Endothelial cell of umbilical vein (primary cell): ENCODE results near the gene ATOSA. TPM values are rescaled to one million over a fixed set of nuclear protein-coding genes. Genes with fewer than 3 reads are reported as not detected.

Source experiments
- BruUV-seq: library from RNA; stranded (reverse); fragments of 400-500 nt; replicated peaks from 2 replicates; lab custom pipeline; 2021; lab: Mats Ljungman, UMichigan
- CTCF ChIA-PET: fragments of 300-600, 350-600 bp; sonication (Branson Sonifier 250); formaldehyde crosslinking; loops from one replicate; lab custom pipeline; 2021; ENCODE audit warnings: antibody characterized with exemption, inconsistent platforms; lab: Charles Lee
- POLR2A ChIA-PET: fragments of 300-600, 350-600 bp; sonication (Branson Sonifier 250); formaldehyde crosslinking; loops from one replicate; lab custom pipeline; 2021; ENCODE audit warnings: antibody characterized with exemption, inconsistent platforms; lab: Charles Lee
- DNase-seq: peaks from one replicate; pipeline ENCODE4 v3.0.0-alpha.2; 2011; ENCODE audit warnings: low read depth, low spot score
- FAIRE-seq: peaks from 2 replicates; lab custom pipeline; 2011; peaks lifted over from hg19 to GRCh38; lab: Jason Lieb, UNC
- H2AFZ ChIP-seq: 2 replicates; pipeline ENCODE4 v1.6.0; 2012; ENCODE audit warnings: low read depth, low read length, control low read depth, inconsistent platforms
- H3K27ac ChIP-seq: 2 replicates; pipeline ENCODE4 v1.5.1; 2011; ENCODE audit warnings: low read depth, mild to moderate bottlenecking, control low read depth, low read length, moderate library complexity; ENCODE audit not compliant: insufficient read depth
- H3K27me3 ChIP-seq, 2 experiments: 2 replicates each; pipeline versions ENCODE4 v1.6.0 to v1.6.1; 2011; ENCODE audit warnings: low read length in 2 of 2, mixed read lengths in 1 of 2; ENCODE audit not compliant: control insufficient read depth in 2 of 2, insufficient read depth in 2 of 2
- H3K36me3 ChIP-seq, 2 experiments: 2 replicates in 1 of 2; 3 replicates in 1 of 2; pipeline ENCODE4 v1.5.1; 2011; ENCODE audit warnings: low read length in 2 of 2, mild to moderate bottlenecking in 1 of 2, moderate library complexity in 1 of 2; ENCODE audit not compliant: control insufficient read depth in 2 of 2, insufficient read depth in 2 of 2; ENCODE audit errors: extremely low read depth in 1 of 2
- H3K4me1 ChIP-seq: 3 replicates; pipeline ENCODE4 v1.5.1; 2011; ENCODE audit warnings: mild to moderate bottlenecking, low read length; ENCODE audit not compliant: control insufficient read depth, insufficient read depth; ENCODE audit errors: extremely low read depth
- H3K4me2 ChIP-seq: 2 replicates; pipeline ENCODE4 v1.6.1; 2011; ENCODE audit warnings: low read length, control low read depth, mixed read lengths; ENCODE audit not compliant: insufficient read depth
- H3K4me3 ChIP-seq, 3 experiments: fragments of 200-600 bp in 1 of 3; sonication (generic), shearing (Covaris generic) in 1 of 3; replicated peaks in 1 of 3; 2 replicates each; pipeline ENCODE4 v1.5.1; 2011 to 2016; ENCODE audit warnings: control low read depth in 3 of 3, low read length in 3 of 3, mild to moderate bottlenecking in 2 of 3, inconsistent platforms in 1 of 3, low read depth in 1 of 3, moderate library complexity in 1 of 3; ENCODE audit not compliant: insufficient read depth in 1 of 3
- H3K79me2 ChIP-seq: 2 replicates; pipeline ENCODE4 v1.6.0; 2012; ENCODE audit warnings: low read length, inconsistent platforms; ENCODE audit not compliant: control insufficient read depth, insufficient read depth
- H3K9ac ChIP-seq: replicated peaks from 2 replicates; pipeline ENCODE3; 2011; ENCODE audit warnings: low read length, control low read depth; ENCODE audit not compliant: insufficient read depth; ENCODE audit errors: extremely low read depth
- H3K9me1 ChIP-seq: replicated peaks from 3 replicates; pipeline ENCODE4 v1.6.0; 2011; ENCODE audit warnings: mild to moderate bottlenecking, low read length; ENCODE audit not compliant: control insufficient read depth, insufficient read depth; ENCODE audit errors: extremely low read depth
- H3K9me3 ChIP-seq: replicated peaks from 2 replicates; pipeline ENCODE4 v1.5.1; 2012; ENCODE audit warnings: low read length, inconsistent platforms; ENCODE audit not compliant: control insufficient read depth, insufficient read depth
- H4K20me1 ChIP-seq: replicated peaks from 2 replicates; pipeline ENCODE3; 2011; ENCODE audit warnings: mild to moderate bottlenecking, low read length; ENCODE audit not compliant: control insufficient read depth, insufficient read depth; ENCODE audit errors: extremely low read depth
- EZH2 ChIP-seq: IDR thresholded peaks from 2 replicates; pipeline ENCODE4 v1.6.1; 2012; ENCODE audit warnings: borderline replicate concordance, low read depth, mild to moderate bottlenecking, moderate library complexity, low read length, inconsistent platforms; ENCODE audit not compliant: severe bottlenecking
- FOS ChIP-seq: IDR thresholded peaks from 2 replicates; pipeline ENCODE4 v1.6.1; 2011; ENCODE audit warnings: mild to moderate bottlenecking, low read length, moderate library complexity, borderline replicate concordance; ENCODE audit not compliant: insufficient read depth
- GATA2 ChIP-seq: IDR thresholded peaks from 2 replicates; pipeline ENCODE4 v1.7.0; 2011; ENCODE audit warnings: low read depth, mild to moderate bottlenecking, moderate library complexity, mixed read lengths, low read length; ENCODE audit not compliant: insufficient read length, insufficient read depth
- MYC ChIP-seq: IDR thresholded peaks from one replicate; pipeline ENCODE4 v1.6.1; 2011; ENCODE audit warnings: mild to moderate bottlenecking, low read depth, low read length
- dilution Hi-C: fragments of 300-500 bp; cut with MboI; formaldehyde crosslinking; loops from one replicate; pipeline ENCODE4 v1.15.0; 2019; ENCODE audit warnings: low sequenced_read_pairs; ENCODE audit not compliant: extremely low pct_ligation_motif_present
- intact Hi-C: fragments of 100-400 bp; cut with micrococcal nuclease; formaldehyde crosslinking; loops from one replicate; pipeline ENCODE4 v1.10.0; 2022
- polyA plus RNA-seq, 4 experiments: library from polyadenylated mRNA; depleted of rRNA in 3 of 4; stranded (reverse) in 3 of 4; unstranded in 1 of 4; fragments of >200 nt; gene quantifications; 2 replicates each; pipeline versions ENCODE4 v1.2.1 to v1.2.3, GENCODE V29; 2011 to 2012; ENCODE audit warnings: missing spikeins in 1 of 4
- total RNA-seq: library from RNA; stranded (reverse); gene quantifications from 2 replicates; pipeline ENCODE4 v1.2.3, GENCODE V29; 2021
- TF ChIP-seq, protein P1 (sequence below), 2 donors: IDR thresholded peaks; 1 replicate in 1 of 2; 2 replicates in 1 of 2; pipeline ENCODE4 v1.5.1; 2011; ENCODE audit warnings: low read length in 2 of 2, mild to moderate bottlenecking in 2 of 2, moderate library complexity in 2 of 2, control low read depth in 1 of 2, inconsistent platforms in 1 of 2, low read depth in 1 of 2; ENCODE audit not compliant: insufficient read depth in 1 of 2; ENCODE audit errors: extremely low read depth in 1 of 2
- TF ChIP-seq, protein P2 (sequence below): IDR thresholded peaks from 2 replicates; pipeline ENCODE4 v1.6.1; 2011; ENCODE audit not compliant: insufficient read depth, insufficient read length

ATOSA gene
- total and polyA plus RNA-seq, 2 donors (not counting 3 experiments of a cell fraction or from before 2014, with no cell fraction given) = 19.4 to 41.1 TPM

- no peak overlapping the region for H3K4me2 ChIP-seq
- BruUV-seq = no TSS peak
- peaks cover 3% of the 10 kb centered on the region for H3K79me2 ChIP-seq
- H3K4me1 ChIP-seq = peaks cover 14% of the 10 kb centered on the region
- H4K20me1 ChIP-seq = no peaks in the 10 kb centered on the region
- no peaks in the 10 kb centered on the region for H3K27me3 ChIP-seq
- no peak overlapping the region for H3K27ac ChIP-seq
- H2AFZ ChIP-seq = no peak overlapping the region
- ChIA-PET POLR2A (interaction anchor here (0.7 kb wide), 1 partner anchor 576 kb away, joined by 5 read pairs; no protein-coding TSS in a partner anchor), CTCF (interaction anchor here (0.7 to 1.1 kb wide), 2 partner anchors 62 to 417 kb away, joined by 3 read pairs; no protein-coding TSS in a partner anchor)
- DNase-seq (no peak), FAIRE-seq (no peak)
- TF ChIP-seq FOS = no peak
- no peak for TF ChIP-seq EZH2
- no peak for TF ChIP-seq MYC
- TF ChIP-seq, protein P1, sequence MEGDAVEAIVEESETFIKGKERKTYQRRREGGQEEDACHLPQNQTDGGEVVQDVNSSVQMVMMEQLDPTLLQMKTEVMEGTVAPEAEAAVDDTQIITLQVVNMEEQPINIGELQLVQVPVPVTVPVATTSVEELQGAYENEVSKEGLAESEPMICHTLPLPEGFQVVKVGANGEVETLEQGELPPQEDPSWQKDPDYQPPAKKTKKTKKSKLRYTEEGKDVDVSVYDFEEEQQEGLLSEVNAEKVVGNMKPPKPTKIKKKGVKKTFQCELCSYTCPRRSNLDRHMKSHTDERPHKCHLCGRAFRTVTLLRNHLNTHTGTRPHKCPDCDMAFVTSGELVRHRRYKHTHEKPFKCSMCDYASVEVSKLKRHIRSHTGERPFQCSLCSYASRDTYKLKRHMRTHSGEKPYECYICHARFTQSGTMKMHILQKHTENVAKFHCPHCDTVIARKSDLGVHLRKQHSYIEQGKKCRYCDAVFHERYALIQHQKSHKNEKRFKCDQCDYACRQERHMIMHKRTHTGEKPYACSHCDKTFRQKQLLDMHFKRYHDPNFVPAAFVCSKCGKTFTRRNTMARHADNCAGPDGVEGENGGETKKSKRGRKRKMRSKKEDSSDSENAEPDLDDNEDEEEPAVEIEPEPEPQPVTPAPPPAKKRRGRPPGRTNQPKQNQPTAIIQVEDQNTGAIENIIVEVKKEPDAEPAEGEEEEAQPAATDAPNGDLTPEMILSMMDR (IDR thresholded peaks at IDR 0.05; ENCODE audit: extremely low read depth in 1 of 2, insufficient read depth in 1 of 2, low read depth in 1 of 2, low read length in 2 of 2) = no peak
- TF ChIP-seq, protein P2, sequence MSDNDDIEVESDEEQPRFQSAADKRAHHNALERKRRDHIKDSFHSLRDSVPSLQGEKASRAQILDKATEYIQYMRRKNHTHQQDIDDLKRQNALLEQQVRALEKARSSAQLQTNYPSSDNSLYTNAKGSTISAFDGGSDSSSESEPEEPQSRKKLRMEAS = no peak
- no peak for TF ChIP-seq GATA2
- no peak overlapping the region for H3K9ac ChIP-seq
- H3K36me3 ChIP-seq = peaks cover 5 to 6% of the 10 kb centered on the region in 2 experiments
- dilution Hi-C loops (no loop called here), intact Hi-C loops (no loop called here)
- H3K4me3 ChIP-seq = no peak overlapping the region
- no peaks in the 10 kb centered on the region for H3K9me3 ChIP-seq
- no peaks in the 10 kb centered on the region for H3K9me1 ChIP-seq
Measured at GRCh38 chr15:52673312-52673711, 5.9 kb downstream of the ATOSA start.
